COLO668 (cell line): Measurements from ENCODE around the gene LPP.

ENCODE experiments used
- DNase-seq: peaks from one replicate; lab custom pipeline; 2025; ENCODE audit not compliant: unreplicated experiment; lab: John Stamatoyannopoulos, UW

The LPP gene

GRCh38 chr3:188845514-188845913, 691.6 kb downstream of the LPP start:
- no peak for DNase-seq

- DNase-seq = no peak
Measured at GRCh38 chr3:188848947-188849346, 695.0 kb downstream of the LPP start.

- no peak for DNase-seq
Measured at GRCh38 chr3:188853856-188854771, 700.2 kb downstream of the LPP start.

- DNase-seq = no peak
Measured at GRCh38 chr3:188854772-188855149, 700.8 kb downstream of the LPP start.

- no peak for DNase-seq
Measured at GRCh38 chr3:188855675-188856074, 701.7 kb downstream of the LPP start.

- no peak for DNase-seq
Measured at GRCh38 chr3:188860147-188860546, 706.2 kb downstream of the LPP start.

- DNase-seq = no peak
Measured at GRCh38 chr3:188861842-188862744, 708.1 kb downstream of the LPP start.

- DNase-seq = no peak
Measured at GRCh38 chr3:188863999-188864406, 710.0 kb downstream of the LPP start.

- DNase-seq = no peak
Measured at GRCh38 chr3:188867691-188868265, 713.8 kb downstream of the LPP start.

GRCh38 chr3:188868803-188869202, 714.8 kb downstream of the LPP start:
- DNase-seq = no peak

GRCh38 chr3:188869628-188870027, 715.7 kb downstream of the LPP start:
- DNase-seq = no peak

- DNase-seq = no peak
Measured at GRCh38 chr3:188870431-188870830, 716.5 kb downstream of the LPP start.

GRCh38 chr3:188874576-188874975, 720.6 kb downstream of the LPP start:
- no peak for DNase-seq

GRCh38 chr3:188875413-188875812, 721.5 kb downstream of the LPP start:
- DNase-seq = no peak

- DNase-seq = no peak
Measured at GRCh38 chr3:188876370-188876769, 722.4 kb downstream of the LPP start.

- no peak for DNase-seq
Measured at GRCh38 chr3:188877381-188877780, 723.4 kb downstream of the LPP start.

- DNase-seq = no peak
Measured at GRCh38 chr3:188878076-188878475, 724.1 kb downstream of the LPP start.

- no peak for DNase-seq
Measured at GRCh38 chr3:188881954-188882641, 728.1 kb downstream of the LPP start.

GRCh38 chr3:188884299-188885043, 730.5 kb downstream of the LPP start:
- DNase-seq = no peak

- no peak for DNase-seq
Measured at GRCh38 chr3:188888321-188889053, 734.5 kb downstream of the LPP start.
